A549 (cell line): ENCODE results near the gene PTPN13. TPM values are rescaled to one million over a fixed set of nuclear protein-coding genes. Genes with fewer than 3 reads are reported as not detected.

Experiments
- ATAC-seq, 2 experiments: fragments of 200-7000 bp in 1 of 2; fragments of >200 bp in 1 of 2; cut with Nextera tagmentation in 1 of 2; cut with Tn5 transposase in 1 of 2; 3 replicates each; pipeline versions ENCODE4 v1.8.0 to v1.9.1; 2018 to 2020; ENCODE audit warnings: mild to moderate bottlenecking in 1 of 2, moderate library complexity in 1 of 2
- CTCF ChIA-PET: fragments of 300-600 bp; sonication (Branson Sonifier 250); formaldehyde crosslinking; extraction: SDS; loops from one replicate; lab custom pipeline; 2021; ENCODE audit warnings: antibody characterized with exemption, inconsistent platforms; lab: Yijun Ruan, JAX
- POLR2A ChIA-PET: fragments of 350-600 bp; formaldehyde crosslinking; extraction: SDS; loops from one replicate; lab custom pipeline; 2021; ENCODE audit warnings: antibody characterized with exemption, inconsistent platforms; lab: Yijun Ruan, JAX
- DNase-seq, 2 experiments: peaks; one replicate each; pipeline versions ENCODE4 v3.0.0 to v3.0.0-alpha.2; 2011 to 2016; ENCODE audit warnings: low read depth in 1 of 2, low spot score in 1 of 2
- FAIRE-seq: peaks from 2 replicates; lab custom pipeline; 2011; peaks lifted over from hg19 to GRCh38; lab: Jason Lieb, UNC
- H3K27ac ChIP-seq, 2 experiments: fragments of >200 bp; sonication (Bioruptor Twin); formaldehyde crosslinking; 3 replicates each; pipeline ENCODE4 v1.5.1; 2016 to 2017
- H3K4me1 ChIP-seq: fragments of >200 bp; sonication (Bioruptor Twin); formaldehyde crosslinking; 3 replicates; pipeline ENCODE4 v1.6.1; 2016
- H3K4me2 ChIP-seq: fragments of >200 bp; sonication (Bioruptor Twin); formaldehyde crosslinking; 3 replicates; pipeline ENCODE4 v1.6.1; 2016
- H3K4me3 ChIP-seq: fragments of >200 bp; sonication (Bioruptor Twin); formaldehyde crosslinking; 3 replicates; pipeline ENCODE4 v1.5.1; 2016
- H3K9me3 ChIP-seq: fragments of >200 bp; sonication (Bioruptor Twin); formaldehyde crosslinking; 3 replicates; pipeline ENCODE4 v1.6.1; 2016
- CEBPB ChIP-seq, 2 experiments: fragments of >200 bp in 1 of 2; sonication (Bioruptor Twin) in 1 of 2; formaldehyde crosslinking in 1 of 2; IDR thresholded peaks; 2 replicates each; pipeline ENCODE4 v1.6.1; 2012 to 2016
- EHF ChIP-seq: fragments of 250-450 bp; sonication (Bioruptor Pico); IDR thresholded peaks from 2 replicates; pipeline ENCODE4 v1.5.0; 2020; ENCODE audit warnings: mild to moderate bottlenecking
- EHMT2 ChIP-seq: fragments of 200-600 bp; sonication (generic); IDR thresholded peaks from 2 replicates; pipeline ENCODE4 v1.6.1; 2016; ENCODE audit warnings: antibody characterized with exemption, low read depth, mild to moderate bottlenecking, moderate library complexity
- ESRRA ChIP-seq: fragments of 150-350 bp; IDR thresholded peaks from 2 replicates; pipeline ENCODE4 v1.6.1; 2014; ENCODE audit warnings: mild to moderate bottlenecking, low read length, borderline replicate concordance
- HDAC2 ChIP-seq: fragments of 200-600 bp; sonication (generic); IDR thresholded peaks from 2 replicates; pipeline ENCODE4 v1.6.1; 2016
- HEYL ChIP-seq: fragments of 250-450 bp; sonication (Bioruptor Pico); IDR thresholded peaks from 2 replicates; pipeline ENCODE4 v1.8.0; 2021; ENCODE audit warnings: mild to moderate bottlenecking, moderate library complexity
- HOXA7 ChIP-seq: fragments of 250-450 bp; sonication (Bioruptor Pico); IDR thresholded peaks from 2 replicates; pipeline ENCODE4 v1.5.0; 2020; ENCODE audit warnings: mild to moderate bottlenecking, moderate library complexity
- JUN ChIP-seq, 2 experiments: fragments of >200 bp; sonication (Bioruptor Twin); formaldehyde crosslinking; IDR thresholded peaks; 2 replicates in 1 of 2; 3 replicates in 1 of 2; pipeline ENCODE4 v1.6.1; 2016 to 2017
- KDM1A ChIP-seq: fragments of 200-600 bp; sonication (generic); IDR thresholded peaks from 2 replicates; pipeline ENCODE4 v1.6.1; 2016; ENCODE audit warnings: low read depth, mild to moderate bottlenecking
- MYC ChIP-seq: IDR thresholded peaks from 2 replicates; pipeline ENCODE4 v1.6.1; 2012; ENCODE audit warnings: mild to moderate bottlenecking, inconsistent platforms, low read length, improper control_type of control experiment, borderline replicate concordance
- PBX3 ChIP-seq: IDR thresholded peaks from 2 replicates; pipeline ENCODE4 v1.6.1; 2012
- PHF8 ChIP-seq: fragments of 200-600 bp; sonication (generic); IDR thresholded peaks from 2 replicates; pipeline ENCODE4 v1.6.1; 2016; ENCODE audit warnings: low read depth, mild to moderate bottlenecking, antibody characterized with exemption, moderate library complexity, borderline replicate concordance
- RAD21 ChIP-seq, 2 experiments: fragments of >200 bp in 1 of 2; sonication (Bioruptor Twin) in 1 of 2; formaldehyde crosslinking in 1 of 2; IDR thresholded peaks in 1 of 2; conservative IDR thresholded peaks in 1 of 2; 2 replicates in 1 of 2; 3 replicates in 1 of 2; pipeline ENCODE4 v1.6.1; 2012 to 2018; ENCODE audit warnings: inconsistent platforms in 1 of 2
- REST ChIP-seq: fragments of 200-600 bp; sonication (generic); IDR thresholded peaks from 2 replicates; pipeline ENCODE4 v1.6.1; 2016; ENCODE audit warnings: antibody characterized with exemption, mild to moderate bottlenecking, moderate library complexity
- RFX5 ChIP-seq: fragments of 450-650 bp; IDR thresholded peaks from 2 replicates; pipeline ENCODE4 v1.7.1; 2014; ENCODE audit warnings: antibody characterized with exemption, mild to moderate bottlenecking, moderate library complexity
- TFCP2L1 ChIP-seq: fragments of 250-450 bp; sonication (Bioruptor Pico); IDR thresholded peaks from 2 replicates; pipeline ENCODE4 v1.5.0; 2021; ENCODE audit warnings: mild to moderate bottlenecking
- ZNF302 ChIP-seq: fragments of 250-450 bp; sonication (Bioruptor Pico); IDR thresholded peaks from 2 replicates; pipeline ENCODE4 v1.9.0; 2021; ENCODE audit warnings: inconsistent platforms, mild to moderate bottlenecking, moderate library complexity
- WGBS: methylation state at CpG from one replicate; pipeline ENCODE4 v1.1.6; 2017; ENCODE audit errors: missing lambda C conversion rate; 5-methylcytosine and 5-hydroxymethylcytosine counted together
- polyA plus RNA-seq, 4 experiments: library from polyadenylated mRNA; depleted of rRNA in 3 of 4; stranded (reverse); fragments of >200 nt; fragmentation: RNase III in 1 of 4; extraction: RNeasy Plus Mini Kit Qiagen cat#74134 plus additional on column Dnase treatment in 1 of 4; gene quantifications; 2 replicates in 3 of 4; 3 replicates in 1 of 4; pipeline ENCODE4 v1.2.3, GENCODE V29; 2011 to 2017
- TF ChIP-seq, protein P1 (sequence below): fragments of 250-450 bp; sonication (Bioruptor Pico); IDR thresholded peaks from 2 replicates; pipeline ENCODE4 v1.5.0; 2020; ENCODE audit warnings: low read depth, mild to moderate bottlenecking, moderate library complexity
- TF ChIP-seq, protein P2 (sequence below): fragments of >200 bp; sonication (Bioruptor Twin); formaldehyde crosslinking; IDR thresholded peaks from 3 replicates; pipeline ENCODE4 v1.5.1; 2016
- TF ChIP-seq, protein P3 (sequence below): IDR thresholded peaks from 2 replicates; pipeline ENCODE4 v1.6.1; 2012; ENCODE audit warnings: low read depth, borderline replicate concordance
- TF ChIP-seq, protein P4 (sequence below): fragments of 450-650 bp; IDR thresholded peaks from 2 replicates; pipeline ENCODE4 v1.6.1; 2014; ENCODE audit warnings: antibody characterized with exemption
- TF ChIP-seq, protein P5 (sequence below): IDR thresholded peaks from 2 replicates; pipeline ENCODE4 v1.6.1; 2012

Gene PTPN13
- polyA plus RNA-seq, 2 of the 4 experiments (the other 2 are of a cell fraction), result 10.4 to 13.3 TPM

DNA sequence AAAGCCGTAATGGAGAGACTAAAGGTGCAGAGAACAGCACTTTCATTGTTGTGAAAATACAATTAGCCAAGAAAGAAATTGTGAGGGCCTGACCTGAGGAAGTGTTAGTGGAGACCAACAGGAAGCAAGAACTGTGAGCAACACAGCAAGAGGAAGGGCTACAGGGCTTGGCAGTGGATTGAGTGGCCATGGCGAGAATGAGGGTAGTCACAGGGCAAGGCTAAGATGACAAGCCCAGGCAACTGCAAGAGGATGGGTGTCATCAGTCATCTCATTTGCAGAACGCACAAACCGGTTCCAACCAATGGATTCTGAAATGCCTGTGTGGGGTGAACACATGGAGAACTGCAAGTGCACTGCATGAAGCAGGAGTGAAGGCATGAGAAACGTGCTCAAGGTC is 251.5 kb downstream of the PTPN13 start (continued):
- TF ChIP-seq, protein P1, sequence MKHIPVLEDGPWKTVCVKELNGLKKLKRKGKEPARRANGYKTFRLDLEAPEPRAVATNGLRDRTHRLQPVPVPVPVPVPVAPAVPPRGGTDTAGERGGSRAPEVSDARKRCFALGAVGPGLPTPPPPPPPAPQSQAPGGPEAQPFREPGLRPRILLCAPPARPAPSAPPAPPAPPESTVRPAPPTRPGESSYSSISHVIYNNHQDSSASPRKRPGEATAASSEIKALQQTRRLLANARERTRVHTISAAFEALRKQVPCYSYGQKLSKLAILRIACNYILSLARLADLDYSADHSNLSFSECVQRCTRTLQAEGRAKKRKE (CRISPR knock-in tag), result no peak
- TF ChIP-seq KDM1A, result no peak

DNA sequence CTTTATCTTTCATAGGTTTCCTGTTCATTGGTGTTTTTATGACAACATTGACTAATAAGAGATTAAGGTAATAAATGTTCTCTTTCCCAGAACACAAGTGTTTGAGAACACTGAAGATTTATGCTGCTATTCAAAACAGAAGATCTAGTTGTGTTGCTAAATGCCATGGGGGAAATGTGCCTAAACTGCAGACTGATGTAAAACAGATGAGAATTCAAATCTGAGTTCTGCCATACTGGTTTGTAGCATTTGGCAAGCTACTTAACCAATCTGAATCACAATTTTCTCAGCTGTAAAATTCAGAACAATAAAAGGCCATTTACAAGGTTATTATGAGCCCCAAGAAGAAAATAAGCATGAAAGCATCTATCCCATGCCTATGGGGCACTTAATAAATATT is 252.8 kb downstream of the PTPN13 start:
- no peak for DNase-seq
- ChIA-PET CTCF (interaction anchor here (1.0 kb wide), 1 partner anchor 351 kb away, joined by 3 read pairs; no protein-coding TSS in a partner anchor), POLR2A (no interaction called here)
- ATAC-seq, result no peak
- Histone ChIP-seq H3K27ac (no peak overlapping the region), H3K9me3 (no peaks in the 10 kb centered on the region), H3K4me1 (no peaks in the 10 kb centered on the region), H3K4me2 (no peak overlapping the region), H3K4me3 (no peak overlapping the region)
- FAIRE-seq, result no peak
- TF ChIP-seq HEYL (no peak), HOXA7 (no peak), ZNF302 (no peak), RFX5 (no peak)
- TF ChIP-seq, protein P2, sequence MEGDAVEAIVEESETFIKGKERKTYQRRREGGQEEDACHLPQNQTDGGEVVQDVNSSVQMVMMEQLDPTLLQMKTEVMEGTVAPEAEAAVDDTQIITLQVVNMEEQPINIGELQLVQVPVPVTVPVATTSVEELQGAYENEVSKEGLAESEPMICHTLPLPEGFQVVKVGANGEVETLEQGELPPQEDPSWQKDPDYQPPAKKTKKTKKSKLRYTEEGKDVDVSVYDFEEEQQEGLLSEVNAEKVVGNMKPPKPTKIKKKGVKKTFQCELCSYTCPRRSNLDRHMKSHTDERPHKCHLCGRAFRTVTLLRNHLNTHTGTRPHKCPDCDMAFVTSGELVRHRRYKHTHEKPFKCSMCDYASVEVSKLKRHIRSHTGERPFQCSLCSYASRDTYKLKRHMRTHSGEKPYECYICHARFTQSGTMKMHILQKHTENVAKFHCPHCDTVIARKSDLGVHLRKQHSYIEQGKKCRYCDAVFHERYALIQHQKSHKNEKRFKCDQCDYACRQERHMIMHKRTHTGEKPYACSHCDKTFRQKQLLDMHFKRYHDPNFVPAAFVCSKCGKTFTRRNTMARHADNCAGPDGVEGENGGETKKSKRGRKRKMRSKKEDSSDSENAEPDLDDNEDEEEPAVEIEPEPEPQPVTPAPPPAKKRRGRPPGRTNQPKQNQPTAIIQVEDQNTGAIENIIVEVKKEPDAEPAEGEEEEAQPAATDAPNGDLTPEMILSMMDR, result no peak

DNA sequence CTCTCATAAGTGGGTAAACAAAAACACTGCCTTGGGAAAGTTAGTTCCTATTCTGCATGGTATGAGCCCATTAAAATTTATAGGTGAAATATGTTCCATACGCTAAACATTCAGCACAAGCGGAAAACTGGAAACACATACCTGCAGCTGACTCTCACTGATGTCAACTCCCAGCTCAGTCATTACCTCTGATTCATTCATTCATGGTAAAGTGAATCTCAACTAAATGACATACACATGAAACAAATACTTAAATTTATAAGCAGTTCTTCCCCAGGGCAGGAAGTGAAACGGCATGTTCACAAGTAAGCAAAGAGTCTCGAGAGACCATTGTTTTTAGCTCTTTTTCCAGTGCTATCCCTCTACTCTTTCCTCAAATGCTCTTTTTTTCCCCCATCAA is 253.5 kb downstream of the PTPN13 start:
- ATAC-seq (no peak), FAIRE-seq (no peak), DNase-seq (no peak)
- Histone ChIP-seq H3K4me2 (no peak overlapping the region), H3K9me3 (no peaks in the 10 kb centered on the region), H3K27ac (no peak overlapping the region), H3K4me3 (no peak overlapping the region), H3K4me1 (no peaks in the 10 kb centered on the region)
- WGBS, result 71% methylated on average over 4 of the region's 4 CpGs
- ChIA-PET CTCF (interaction anchor here (1.3 kb wide), 1 partner anchor 9 kb away, joined by 4 read pairs; no protein-coding TSS in a partner anchor), POLR2A (no interaction called here)
- TF ChIP-seq ESRRA (no peak), HDAC2 (no peak), REST (no peak), EHMT2 (no peak), PBX3 (no peak), TFCP2L1 (CRISPR knock-in tag) (no peak), RAD21 (conservative IDR thresholded peaks at IDR 0.05 in 1 of 2, IDR thresholded peaks at IDR 0.05 in 1 of 2) (no peak), JUN (IDR thresholded peaks at IDR 0.05) (no peak), MYC (no peak), PHF8 (no peak), EHF (CRISPR knock-in tag) (no peak), CEBPB (IDR thresholded peaks at IDR 0.05) (no peak), ZNF302 (no peak)
- TF ChIP-seq, protein P3, sequence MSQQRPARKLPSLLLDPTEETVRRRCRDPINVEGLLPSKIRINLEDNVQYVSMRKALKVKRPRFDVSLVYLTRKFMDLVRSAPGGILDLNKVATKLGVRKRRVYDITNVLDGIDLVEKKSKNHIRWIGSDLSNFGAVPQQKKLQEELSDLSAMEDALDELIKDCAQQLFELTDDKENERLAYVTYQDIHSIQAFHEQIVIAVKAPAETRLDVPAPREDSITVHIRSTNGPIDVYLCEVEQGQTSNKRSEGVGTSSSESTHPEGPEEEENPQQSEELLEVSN, result no peak
- TF ChIP-seq, protein P4, sequence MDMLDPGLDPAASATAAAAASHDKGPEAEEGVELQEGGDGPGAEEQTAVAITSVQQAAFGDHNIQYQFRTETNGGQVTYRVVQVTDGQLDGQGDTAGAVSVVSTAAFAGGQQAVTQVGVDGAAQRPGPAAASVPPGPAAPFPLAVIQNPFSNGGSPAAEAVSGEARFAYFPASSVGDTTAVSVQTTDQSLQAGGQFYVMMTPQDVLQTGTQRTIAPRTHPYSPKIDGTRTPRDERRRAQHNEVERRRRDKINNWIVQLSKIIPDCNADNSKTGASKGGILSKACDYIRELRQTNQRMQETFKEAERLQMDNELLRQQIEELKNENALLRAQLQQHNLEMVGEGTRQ, result no peak
- TF ChIP-seq, protein P5, sequence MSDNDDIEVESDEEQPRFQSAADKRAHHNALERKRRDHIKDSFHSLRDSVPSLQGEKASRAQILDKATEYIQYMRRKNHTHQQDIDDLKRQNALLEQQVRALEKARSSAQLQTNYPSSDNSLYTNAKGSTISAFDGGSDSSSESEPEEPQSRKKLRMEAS, result no peak
